Hematopoietic multipotent progenitor cell treated with erythropoietin and hydrocortisone succinate and interleukin-3 and kit ligand, for 4 days (in vitro differentiated cells): Measurements from ENCODE around the gene RS1.

Experiments
- DNase-seq: peaks from one replicate; pipeline ENCODE4 v3.0.0-alpha.2; 2015

Gene RS1

DNA sequence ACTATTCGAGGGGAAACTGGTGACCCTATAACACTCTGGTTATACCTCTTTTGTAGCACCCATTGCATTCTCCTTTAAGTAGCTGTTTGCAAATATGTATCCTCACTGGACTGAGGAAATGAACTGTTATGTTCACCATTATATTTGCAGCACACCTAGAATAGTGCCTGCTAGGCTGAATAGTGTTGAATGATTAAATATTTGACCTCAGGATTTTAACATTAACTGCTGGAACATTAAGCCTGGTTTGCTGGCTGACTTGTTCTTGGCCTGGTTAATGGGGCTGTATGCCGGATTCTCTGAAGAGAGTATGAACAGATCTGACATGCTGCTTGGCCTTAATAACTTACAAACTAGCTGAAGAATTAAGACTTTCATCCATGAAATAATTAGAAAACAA, 80.1 kb downstream of the RS1 start:
- no peak for DNase-seq
